Cardiac fibroblast (primary cell): ENCODE measurements around the gene CSF2.

ENCODE experiments used
- DNase-seq, 2 donors: peaks; one replicate each; pipeline versions ENCODE4 v3.0.0 to v3.0.0-alpha.2; 2010; ENCODE audit warnings: low read depth in 2 of 2
- H3K4me3 ChIP-seq, 2 donors: replicated peaks in 1 of 2; 1 replicate in 1 of 2; 2 replicates in 1 of 2; pipeline ENCODE4 v1.5.1; 2011; ENCODE audit warnings: low read depth in 2 of 2, low read length in 2 of 2, mild to moderate bottlenecking in 2 of 2, moderate library complexity in 1 of 2
- CTCF ChIP-seq: IDR thresholded peaks from one replicate; pipeline ENCODE4 v1.5.1; 2011; ENCODE audit warnings: low read depth, mild to moderate bottlenecking, low read length, inconsistent platforms

The CSF2 gene

GRCh38 chr5:132083071-132083678, 9.6 kb downstream of the CSF2 start:
- no peak for TF ChIP-seq CTCF
- no peak for DNase-seq
- H3K4me3 ChIP-seq = no peak overlapping the region

- DNase-seq = no peak
- no peak overlapping the region for H3K4me3 ChIP-seq
- no peak for TF ChIP-seq CTCF
These were observed 12.1 kb downstream of the CSF2 start for GRCh38 chr5:132085686-132086085.

GRCh38 chr5:132086277-132086794, 12.7 kb downstream of the CSF2 start:
- no peak for TF ChIP-seq CTCF
- DNase-seq = peak; percentile 97 to 98
- H3K4me3 ChIP-seq = no peak overlapping the region

- no peak for TF ChIP-seq CTCF
- no peak for DNase-seq
- no peak overlapping the region for H3K4me3 ChIP-seq
These were observed 13.6 kb downstream of the CSF2 start for GRCh38 chr5:132087176-132087575.

- TF ChIP-seq CTCF = no peak
- no peak overlapping the region for H3K4me3 ChIP-seq
- no peak for DNase-seq
These were observed 14.1 kb downstream of the CSF2 start for GRCh38 chr5:132087661-132088060.

- DNase-seq = no peak
- no peak for TF ChIP-seq CTCF
- H3K4me3 ChIP-seq = no peak overlapping the region
These were observed 15.8 kb downstream of the CSF2 start for GRCh38 chr5:132089363-132089762.

GRCh38 chr5:132090107-132090506, 16.5 kb downstream of the CSF2 start:
- TF ChIP-seq CTCF = no peak
- DNase-seq = peak; percentile 73 to 91
- no peak overlapping the region for H3K4me3 ChIP-seq
